Adrenal gland (tissue), 12 donors: ENCODE data around the gene C20orf202. TPM values are rescaled to one million over a fixed set of nuclear protein-coding genes. Genes with fewer than 3 reads are reported as not detected.

Experiments
- DNase-seq, 7 donors: peaks; one replicate each; pipeline ENCODE4 v3.0.0-alpha.2; 2019 to 2020
- H3K27ac ChIP-seq, 5 donors: fragments of 200-600 bp; sonication (generic) in 4 of 5; 1 replicate in 3 of 5; 2 replicates in 2 of 5; pipeline versions ENCODE4 v1.5.1 to v1.8.0; 2016 to 2020; ENCODE audit warnings: mild to moderate bottlenecking in 1 of 5
- H3K27me3 ChIP-seq: fragments of 200-600 bp; 2 replicates; pipeline ENCODE4 v1.8.0; 2021
- H3K36me3 ChIP-seq, 2 donors: fragments of 200-600 bp; replicated peaks in 1 of 2; 1 replicate in 1 of 2; 2 replicates in 1 of 2; pipeline versions ENCODE4 v1.5.1 to v1.8.0; 2018 to 2022
- H3K4me1 ChIP-seq, 2 donors: fragments of 200-600 bp; replicated peaks in 1 of 2; 1 replicate in 1 of 2; 2 replicates in 1 of 2; pipeline versions ENCODE4 v1.5.1 to v1.8.0; 2018 to 2021
- H3K4me3 ChIP-seq, 4 donors: fragments of 200-600 bp; sonication (generic) in 3 of 4; one replicate each; pipeline ENCODE4 v1.5.1; 2016 to 2018
- H3K9me3 ChIP-seq, 3 donors: fragments of 200-600 bp; sonication (generic) in 1 of 3; replicated peaks in 1 of 3; 1 replicate in 2 of 3; 2 replicates in 1 of 3; pipeline versions ENCODE4 v1.5.1 to v1.8.0; 2016 to 2021
- POLR2A ChIP-seq, 2 donors: fragments of 450-650 bp; IDR thresholded peaks; one replicate each; pipeline ENCODE4 v1.6.1; 2017; ENCODE audit warnings: antibody characterized with exemption in 2 of 2, mild to moderate bottlenecking in 2 of 2, moderate library complexity in 1 of 2
- WGBS, 4 donors: extraction: QIAGEN DNeasy Blood & Tissue Kit in 2 of 4; methylation state at CpG; one replicate each; pipeline versions ENCODE4 v1.1.5 to v1.1.7; 2013 to 2017; 5-methylcytosine and 5-hydroxymethylcytosine counted together
- intact Hi-C, 2 donors: fragments of 100-400 bp; cut with DNase I; formaldehyde crosslinking; loops; one replicate each; pipeline versions ENCODE4 v1.14.1 to v1.15.0; 2022 to 2023
- polyA plus RNA-seq, 3 donors: library from polyadenylated mRNA; stranded (reverse); fragments of 200-250 nt in 2 of 3; fragments of 350-450 nt in 1 of 3; fragmentation: Illumina TruSeq in 1 of 3; extraction: RNeasy Lipid Tissue Mini Kit (QIAGEN cat#74804) in 1 of 3; gene quantifications; one replicate each; pipeline ENCODE4 v1.2.3, GENCODE V29; 2013 to 2014
- total RNA-seq, 9 donors: library from RNA; depleted of rRNA in 4 of 9; stranded (reverse); fragments of >200 nt in 4 of 9; fragments of 120-200 nt in 1 of 9; fragmentation: NEBNext Ultra II Directional in 1 of 9; extraction: Animal tissue kit (Norgen Biotek cat#: 25700) in 1 of 9; gene quantifications; one replicate each; pipeline versions ENCODE4 v1.1.0 to v1.2.4, GENCODE V29; 2013 to 2023
- TF ChIP-seq, protein P1 (sequence below), 6 experiments: fragments of 450-650 bp in 4 of 6; fragments of 200-600 bp in 2 of 6; sonication (generic) in 1 of 6; IDR thresholded peaks; 1 replicate in 5 of 6; 2 replicates in 1 of 6; pipeline versions ENCODE4 v1.5.1 to v1.8.0; 2016 to 2021; ENCODE audit warnings: antibody characterized with exemption in 6 of 6, mild to moderate bottlenecking in 2 of 6, moderate library complexity in 1 of 6
- donor health status: healthy with polysubstance abuse.
- donor health status: Bipolar disorder and iron deficiency.
- donor health status: DM: yes; HTN: yes; CAD: no.
- donor health status: DM: no; HTN: no; CAD: no.
- donor health status: DM: no; HTN: no; CAD: no.
- donor health status: DM: yes; HTN: yes; CAD: no.

The C20orf202 gene
- total and polyA plus RNA-seq, 12 donors, result 0.17 to 0.95 (median 0.36) TPM; not detected in 3

DNA sequence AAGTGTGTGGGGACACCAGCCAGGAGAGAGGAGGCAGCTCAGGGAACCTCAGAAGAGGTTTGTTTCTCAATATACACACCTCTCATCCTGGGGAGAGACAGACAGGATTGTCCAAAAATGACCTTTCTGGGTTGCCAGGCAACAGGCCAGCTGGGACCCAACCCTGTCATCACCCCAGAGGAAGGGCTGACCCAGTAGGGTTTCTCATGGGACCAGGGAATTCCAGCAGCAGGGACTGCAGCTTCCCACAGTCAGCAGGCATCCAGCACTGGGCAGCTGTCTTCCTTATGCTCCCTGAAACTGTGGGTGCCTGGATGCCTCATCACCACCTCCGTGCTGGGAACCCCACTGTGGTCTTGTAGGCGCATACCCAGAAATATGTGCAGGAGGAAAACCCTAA lies 1.3 kb downstream of the C20orf202 start:
- intact Hi-C loops, result no loop called here
- no peak for TF ChIP-seq POLR2A (IDR thresholded peaks at IDR 0.05)
- TF ChIP-seq, protein P1, sequence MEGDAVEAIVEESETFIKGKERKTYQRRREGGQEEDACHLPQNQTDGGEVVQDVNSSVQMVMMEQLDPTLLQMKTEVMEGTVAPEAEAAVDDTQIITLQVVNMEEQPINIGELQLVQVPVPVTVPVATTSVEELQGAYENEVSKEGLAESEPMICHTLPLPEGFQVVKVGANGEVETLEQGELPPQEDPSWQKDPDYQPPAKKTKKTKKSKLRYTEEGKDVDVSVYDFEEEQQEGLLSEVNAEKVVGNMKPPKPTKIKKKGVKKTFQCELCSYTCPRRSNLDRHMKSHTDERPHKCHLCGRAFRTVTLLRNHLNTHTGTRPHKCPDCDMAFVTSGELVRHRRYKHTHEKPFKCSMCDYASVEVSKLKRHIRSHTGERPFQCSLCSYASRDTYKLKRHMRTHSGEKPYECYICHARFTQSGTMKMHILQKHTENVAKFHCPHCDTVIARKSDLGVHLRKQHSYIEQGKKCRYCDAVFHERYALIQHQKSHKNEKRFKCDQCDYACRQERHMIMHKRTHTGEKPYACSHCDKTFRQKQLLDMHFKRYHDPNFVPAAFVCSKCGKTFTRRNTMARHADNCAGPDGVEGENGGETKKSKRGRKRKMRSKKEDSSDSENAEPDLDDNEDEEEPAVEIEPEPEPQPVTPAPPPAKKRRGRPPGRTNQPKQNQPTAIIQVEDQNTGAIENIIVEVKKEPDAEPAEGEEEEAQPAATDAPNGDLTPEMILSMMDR (IDR thresholded peaks at IDR 0.05), result no peak
- Histone ChIP-seq H3K36me3 (no peaks in the 10 kb centered on the region), H3K4me1 (no peaks in the 10 kb centered on the region), H3K27me3 (no peaks in the 10 kb centered on the region), H3K27ac (no peak overlapping the region), H3K9me3 (no peaks in the 10 kb centered on the region), H3K4me3 (no peak overlapping the region)
- DNase-seq, result no peak
- 84 to 97% (median 89%) methylated on average over 2 of the region's 2 CpGs for WGBS, 4 donors

DNA sequence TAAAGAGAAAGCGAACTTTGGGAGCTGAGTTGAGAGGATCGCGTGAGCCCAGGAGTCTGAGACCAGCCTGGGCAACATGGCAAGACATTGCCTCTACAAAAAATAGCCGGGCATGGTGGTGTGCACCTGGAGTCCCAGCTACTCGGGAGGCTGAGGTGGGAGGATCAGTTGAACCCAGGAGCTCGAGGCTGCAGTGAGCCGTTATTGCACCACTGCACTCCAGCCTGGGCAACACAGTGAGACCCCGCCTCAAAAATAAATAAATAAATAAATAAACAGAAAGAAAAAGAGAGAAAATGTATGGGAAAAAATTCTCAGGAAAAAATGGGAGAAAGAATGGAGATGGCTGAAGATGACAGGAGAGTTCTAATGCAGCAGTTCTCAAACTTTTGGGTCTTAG lies 2.5 kb downstream of the C20orf202 start:
- intact Hi-C loops, result no loop called here

DNA sequence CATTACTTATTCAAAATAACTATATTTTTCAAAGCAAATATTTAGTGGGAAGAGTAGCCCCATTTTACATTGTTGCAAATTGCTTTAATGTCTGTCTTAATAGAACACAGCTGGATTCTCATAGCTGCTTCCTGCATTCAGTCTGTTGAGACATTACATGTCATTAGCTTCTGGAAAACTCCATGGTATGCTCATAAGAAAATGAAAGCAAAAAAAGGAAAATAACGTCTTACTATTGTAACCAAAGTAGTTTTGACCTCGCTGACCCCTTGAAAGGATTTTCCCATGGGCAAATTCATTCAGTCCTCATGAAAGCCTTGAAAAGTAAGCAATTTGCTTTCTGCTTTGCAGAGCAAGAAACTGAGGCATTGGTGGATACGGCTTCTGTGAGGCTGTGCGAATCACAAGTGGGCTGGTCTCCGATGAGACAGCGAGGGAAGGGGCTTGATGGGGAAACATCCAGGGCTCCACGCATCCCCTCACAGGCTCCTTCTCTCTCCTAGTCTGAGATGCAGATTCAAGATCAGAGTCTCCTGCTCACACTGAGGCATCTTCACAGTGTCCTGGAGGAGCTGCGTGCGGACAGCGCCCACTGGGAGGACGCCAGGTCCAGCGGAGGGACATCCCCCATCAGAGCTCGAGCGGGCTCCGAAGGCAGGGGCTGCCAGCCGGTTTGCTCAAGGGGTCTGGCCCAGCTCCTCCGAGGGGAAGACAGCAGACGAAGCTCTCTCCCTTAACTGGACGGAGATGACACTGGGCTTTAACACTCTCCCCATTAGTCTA lies 3.3 kb downstream of the C20orf202 start:
- Histone ChIP-seq H3K9me3 (no peaks in the 10 kb centered on the region), H3K4me3 (no peak overlapping the region), H3K27me3 (no peaks in the 10 kb centered on the region), H3K4me1 (no peaks in the 10 kb centered on the region), H3K36me3 (no peaks in the 10 kb centered on the region), H3K27ac (no peak overlapping the region)
- DNase-seq, result no peak
- intact Hi-C loops, result no loop called here
- 71 to 81% (median 77%) methylated on average over 12 to 19 of the region's 19 CpGs for WGBS, 4 donors
- TF ChIP-seq, protein P1 (IDR thresholded peaks at IDR 0.05), result no peak
- TF ChIP-seq POLR2A (IDR thresholded peaks at IDR 0.05), result no peak

More for the DNA sequence above, 2.5 kb downstream of the C20orf202 start:
- no peak for TF ChIP-seq POLR2A (IDR thresholded peaks at IDR 0.05)
- TF ChIP-seq, protein P1 (IDR thresholded peaks at IDR 0.05), result no peak
- Histone ChIP-seq H3K27ac (no peak overlapping the region), H3K4me1 (no peaks in the 10 kb centered on the region), H3K4me3 (no peak overlapping the region), H3K36me3 (no peaks in the 10 kb centered on the region), H3K27me3 (no peaks in the 10 kb centered on the region), H3K9me3 (no peaks in the 10 kb centered on the region)
- DNase-seq, result no peak
- 91 to 94% (median 93%) methylated on average over 8 of the region's 8 CpGs for WGBS, 4 donors

DNA sequence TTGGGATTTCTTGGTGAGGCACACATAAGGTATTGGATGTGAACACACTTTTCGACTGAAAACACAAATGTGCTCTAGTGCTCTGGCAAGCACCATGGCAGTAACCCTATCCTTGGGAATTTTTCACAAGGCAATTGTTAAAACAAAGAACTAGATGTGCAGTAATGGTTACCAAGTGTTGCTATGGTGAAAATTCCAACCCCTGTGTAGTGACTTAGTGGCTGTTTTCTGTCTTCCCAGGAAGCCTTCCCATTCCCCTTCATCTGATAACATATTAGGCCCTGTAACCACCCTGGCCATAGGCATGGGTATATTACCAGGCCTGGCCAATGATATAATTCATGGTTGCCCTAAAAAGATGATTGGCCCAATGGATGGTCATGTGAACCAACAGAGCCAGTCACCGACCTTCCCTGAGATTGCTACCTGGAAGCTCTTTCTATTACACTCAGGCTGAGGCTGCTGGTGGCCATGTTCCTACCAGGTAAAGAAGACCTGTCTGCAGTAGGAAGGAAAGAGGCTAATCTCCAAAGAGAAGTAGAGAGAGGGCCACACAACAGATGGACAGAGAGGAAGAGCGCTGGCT lies 4.1 kb downstream of the C20orf202 start:
- intact Hi-C loops, result no loop called here

More for the DNA sequence above, 4.1 kb downstream of the C20orf202 start:
- Histone ChIP-seq H3K36me3 (no peaks in the 10 kb centered on the region), H3K27ac (no peak overlapping the region), H3K9me3 (no peaks in the 10 kb centered on the region), H3K4me1 (no peaks in the 10 kb centered on the region), H3K27me3 (no peaks in the 10 kb centered on the region), H3K4me3 (no peak overlapping the region)
- TF ChIP-seq POLR2A (IDR thresholded peaks at IDR 0.05), result no peak
- TF ChIP-seq, protein P1 (IDR thresholded peaks at IDR 0.05), result no peak
- 85 to 91% (median 88%) methylated on average over 3 of the region's 3 CpGs for WGBS, 4 donors
- no peak for DNase-seq
